ENCODE data around the gene NEMP1.
A peak's percentile ranks its signal among the peaks of the same experiment; 100 is the strongest.

NEMP1 gene

GRCh38 chr12:57095440-57095839, 16.8 kb upstream of the NEMP1 start:
- no peak overlapping the region for H3K27ac ChIP-seq (ENCODE audit: low read depth, low read length)
- H3K9ac ChIP-seq (ENCODE audit: low read depth, low read length), result no peak overlapping the region
- H3K9me3 ChIP-seq (ENCODE audit: control insufficient read depth, insufficient read depth, low read length), result no peaks in the 10 kb centered on the region
- H3K36me3 ChIP-seq (ENCODE audit: control insufficient read depth, insufficient read depth, low read length), result peaks cover 40% of the 10 kb centered on the region
- H3K4me3 ChIP-seq (ENCODE audit: low read depth, low read length), result no peak overlapping the region
- H3K27me3 ChIP-seq (ENCODE audit: control insufficient read depth, insufficient read depth, low read length), result no peaks in the 10 kb centered on the region
- peaks cover 12% of the 10 kb centered on the region for H3K4me1 ChIP-seq (ENCODE audit: control insufficient read depth, insufficient read depth, low read length)

GRCh38 chr12:57094208-57095160, 15.9 kb upstream of the NEMP1 start:
- Histone ChIP-seq H3K4me3 (ENCODE audit: low read depth, low read length) (peak overlapping the region; percentile 15; the same call in 1 of the 2 replicates), H3K9ac (ENCODE audit: low read depth, low read length) (no peak overlapping the region), H3K9me3 (ENCODE audit: control insufficient read depth, insufficient read depth, low read length) (no peaks in the 10 kb centered on the region), H3K27me3 (ENCODE audit: control insufficient read depth, insufficient read depth, low read length) (no peaks in the 10 kb centered on the region), H3K36me3 (ENCODE audit: control insufficient read depth, insufficient read depth, low read length) (peaks cover 40% of the 10 kb centered on the region), H3K4me1 (ENCODE audit: control insufficient read depth, insufficient read depth, low read length) (peaks cover 12% of the 10 kb centered on the region), H3K27ac (ENCODE audit: low read depth, low read length) (peak overlapping the region; percentile 73)

GRCh38 chr12:57093415-57094207, 15.0 kb upstream of the NEMP1 start:
- no peak overlapping the region for H3K4me3 ChIP-seq (ENCODE audit: low read depth, low read length)
- H3K9me3 ChIP-seq (ENCODE audit: control insufficient read depth, insufficient read depth, low read length), result no peaks in the 10 kb centered on the region
- peaks cover 40% of the 10 kb centered on the region for H3K36me3 ChIP-seq (ENCODE audit: control insufficient read depth, insufficient read depth, low read length)
- peak overlapping the region; percentile 73 for H3K27ac ChIP-seq (ENCODE audit: low read depth, low read length)
- no peaks in the 10 kb centered on the region for H3K27me3 ChIP-seq (ENCODE audit: control insufficient read depth, insufficient read depth, low read length)
- H3K4me1 ChIP-seq (ENCODE audit: control insufficient read depth, insufficient read depth, low read length), result peaks cover 12% of the 10 kb centered on the region
- no peak overlapping the region for H3K9ac ChIP-seq (ENCODE audit: low read depth, low read length)

GRCh38 chr12:57092876-57093414, 14.4 kb upstream of the NEMP1 start:
- H3K27ac ChIP-seq (ENCODE audit: low read depth, low read length), result peak overlapping the region; percentile 73
- H3K27me3 ChIP-seq (ENCODE audit: control insufficient read depth, insufficient read depth, low read length), result no peaks in the 10 kb centered on the region
- peaks cover 40% of the 10 kb centered on the region for H3K36me3 ChIP-seq (ENCODE audit: control insufficient read depth, insufficient read depth, low read length)
- H3K9ac ChIP-seq (ENCODE audit: low read depth, low read length), result no peak overlapping the region
- H3K4me3 ChIP-seq (ENCODE audit: low read depth, low read length), result no peak overlapping the region
- no peaks in the 10 kb centered on the region for H3K9me3 ChIP-seq (ENCODE audit: control insufficient read depth, insufficient read depth, low read length)
- peaks cover 12% of the 10 kb centered on the region for H3K4me1 ChIP-seq (ENCODE audit: control insufficient read depth, insufficient read depth, low read length)

DNA sequence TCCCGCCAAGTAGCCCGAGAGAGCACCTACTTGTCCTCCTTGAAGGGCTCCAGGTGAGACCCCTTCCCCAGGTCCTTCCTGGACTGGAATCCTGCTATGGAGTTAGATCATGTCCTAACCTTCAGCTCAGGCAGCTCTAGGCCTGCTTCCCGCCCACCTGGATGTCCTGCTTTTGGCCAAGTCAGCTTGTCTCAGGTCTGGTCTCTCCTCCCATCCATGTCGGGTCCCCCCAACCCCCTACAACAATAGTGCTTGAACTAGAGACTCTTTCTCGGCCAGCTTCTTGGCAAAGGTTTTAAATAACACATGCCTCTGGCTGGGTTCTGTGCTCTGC, 13.9 kb upstream of the NEMP1 start:
- Histone ChIP-seq H3K27ac (ENCODE audit: low read depth, low read length) (peak overlapping the region; percentile 32), H3K4me3 (ENCODE audit: low read depth, low read length) (no peak overlapping the region), H3K9me3 (ENCODE audit: control insufficient read depth, insufficient read depth, low read length) (no peaks in the 10 kb centered on the region), H3K27me3 (ENCODE audit: control insufficient read depth, insufficient read depth, low read length) (no peaks in the 10 kb centered on the region), H3K36me3 (ENCODE audit: control insufficient read depth, insufficient read depth, low read length) (peaks cover 40% of the 10 kb centered on the region), H3K9ac (ENCODE audit: low read depth, low read length) (no peak overlapping the region), H3K4me1 (ENCODE audit: control insufficient read depth, insufficient read depth, low read length) (peaks cover 12% of the 10 kb centered on the region)

DNA sequence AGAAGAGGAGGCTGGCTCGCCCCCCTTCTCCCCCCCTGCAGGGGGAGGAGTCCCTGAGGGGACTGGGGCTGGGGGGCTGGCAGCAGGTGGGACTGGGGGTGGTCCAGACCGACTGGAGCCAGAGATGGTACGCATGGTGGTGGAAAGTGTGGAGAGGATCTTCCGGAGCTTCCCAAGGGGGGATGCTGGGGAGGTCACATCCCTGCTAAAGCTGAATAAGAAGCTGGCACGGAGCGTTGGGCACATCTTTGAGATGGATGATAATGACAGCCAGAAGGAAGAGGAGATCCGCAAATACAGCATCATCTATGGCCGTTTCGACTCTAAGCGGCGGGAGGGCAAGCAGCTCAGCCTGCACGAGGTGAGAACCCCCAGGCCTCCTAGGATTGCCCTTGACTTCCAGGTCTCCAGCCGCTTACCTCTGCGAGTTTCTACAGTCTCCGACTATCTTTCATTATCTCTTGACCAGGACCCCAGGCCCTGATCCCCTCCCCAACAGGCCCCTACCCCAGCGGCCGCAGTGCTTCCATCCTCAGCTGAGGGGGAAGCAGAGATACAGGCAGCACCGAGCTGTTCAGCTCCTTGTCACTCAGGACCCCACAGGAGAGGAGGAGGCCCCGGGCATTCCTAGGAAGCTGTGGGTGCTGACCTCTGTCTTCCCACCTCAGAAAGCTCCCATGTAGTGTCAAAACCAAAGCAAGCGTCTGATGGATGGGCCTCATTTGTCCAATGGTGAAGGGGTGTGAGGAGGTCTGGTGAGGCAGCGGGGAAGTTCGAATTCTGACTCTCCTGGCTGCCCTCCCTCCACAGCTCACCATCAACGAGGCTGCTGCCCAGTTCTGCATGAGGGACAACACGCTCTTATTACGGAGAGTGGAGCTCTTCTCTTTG, 13.3 kb upstream of the NEMP1 start:
- H3K36me3 ChIP-seq (ENCODE audit: control insufficient read depth, insufficient read depth, low read length), result peaks cover 40% of the 10 kb centered on the region
- no peak overlapping the region for H3K4me3 ChIP-seq (ENCODE audit: low read depth, low read length)
- H3K9ac ChIP-seq (ENCODE audit: low read depth, low read length), result no peak overlapping the region
- H3K27ac ChIP-seq (ENCODE audit: low read depth, low read length), result no peak overlapping the region
- H3K27me3 ChIP-seq (ENCODE audit: control insufficient read depth, insufficient read depth, low read length), result no peaks in the 10 kb centered on the region
- peaks cover 12% of the 10 kb centered on the region for H3K4me1 ChIP-seq (ENCODE audit: control insufficient read depth, insufficient read depth, low read length)
- no peaks in the 10 kb centered on the region for H3K9me3 ChIP-seq (ENCODE audit: control insufficient read depth, insufficient read depth, low read length)

DNA sequence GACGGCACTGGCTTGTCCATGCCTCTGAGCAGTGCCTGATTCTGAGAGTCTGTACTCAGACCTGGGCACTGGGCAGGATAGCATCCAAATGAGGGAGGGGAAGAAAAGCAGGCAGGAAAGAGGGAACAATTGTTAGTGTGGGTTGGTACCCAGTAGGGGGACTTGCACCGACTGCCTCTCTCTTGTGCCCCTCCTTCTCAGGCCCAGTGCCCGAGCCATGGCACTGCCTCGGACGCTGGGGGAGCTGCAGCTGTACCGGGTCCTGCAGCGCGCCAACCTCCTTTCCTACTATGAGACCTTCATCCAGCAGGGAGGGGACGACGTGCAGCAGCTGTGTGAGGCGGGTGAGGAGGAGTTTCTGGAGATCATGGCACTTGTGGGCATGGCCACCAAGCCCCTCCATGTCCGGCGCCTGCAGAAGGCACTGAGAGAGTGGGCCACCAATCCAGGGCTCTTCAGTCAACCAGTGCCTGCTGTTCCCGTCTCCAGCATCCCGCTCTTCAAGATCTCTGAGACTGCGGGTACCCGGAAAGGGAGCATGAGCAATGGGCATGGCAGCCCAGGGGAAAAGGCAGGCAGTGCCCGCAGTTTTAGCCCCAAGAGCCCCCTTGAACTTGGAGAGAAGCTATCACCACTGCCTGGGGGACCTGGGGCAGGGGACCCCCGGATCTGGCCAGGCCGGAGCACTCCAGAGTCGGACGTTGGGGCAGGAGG, 12.5 kb upstream of the NEMP1 start:
- Histone ChIP-seq H3K4me1 (ENCODE audit: control insufficient read depth, insufficient read depth, low read length) (peaks cover 16% of the 10 kb centered on the region), H3K9ac (ENCODE audit: low read depth, low read length) (no peak overlapping the region), H3K27ac (ENCODE audit: low read depth, low read length) (no peak overlapping the region), H3K27me3 (ENCODE audit: control insufficient read depth, insufficient read depth, low read length) (no peaks in the 10 kb centered on the region), H3K4me3 (ENCODE audit: low read depth, low read length) (no peak overlapping the region), H3K36me3 (ENCODE audit: control insufficient read depth, insufficient read depth, low read length) (peaks cover 34% of the 10 kb centered on the region), H3K9me3 (ENCODE audit: control insufficient read depth, insufficient read depth, low read length) (no peaks in the 10 kb centered on the region)

DNA sequence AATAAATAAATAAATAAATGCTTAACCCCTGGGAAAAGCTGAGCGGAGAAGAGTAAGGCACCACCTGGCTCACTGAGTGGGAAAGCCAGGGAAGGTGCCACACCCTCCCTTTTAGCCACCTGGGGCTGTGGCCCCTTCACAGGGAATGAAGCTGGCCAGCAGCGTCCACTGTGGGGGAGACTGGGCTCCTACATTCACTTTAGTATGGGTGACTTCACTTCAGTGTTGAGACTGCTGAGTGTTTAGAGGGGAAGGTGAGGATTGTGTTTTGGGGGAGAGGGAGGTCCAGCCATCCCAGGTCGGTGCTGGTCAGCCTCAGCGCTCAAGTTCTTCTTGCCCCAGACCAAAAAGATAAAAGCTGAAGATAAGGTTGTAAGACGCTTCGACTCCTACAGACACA, 11.9 kb upstream of the NEMP1 start:
- Histone ChIP-seq H3K4me1 (ENCODE audit: control insufficient read depth, insufficient read depth, low read length) (peaks cover 22% of the 10 kb centered on the region), H3K36me3 (ENCODE audit: control insufficient read depth, insufficient read depth, low read length) (peaks cover 28% of the 10 kb centered on the region), H3K9me3 (ENCODE audit: control insufficient read depth, insufficient read depth, low read length) (no peaks in the 10 kb centered on the region), H3K27me3 (ENCODE audit: control insufficient read depth, insufficient read depth, low read length) (no peaks in the 10 kb centered on the region), H3K9ac (ENCODE audit: low read depth, low read length) (no peak overlapping the region), H3K4me3 (ENCODE audit: low read depth, low read length) (no peak overlapping the region), H3K27ac (ENCODE audit: low read depth, low read length) (no peak overlapping the region)

GRCh38 chr12:57089271-57090245, 11.0 kb upstream of the NEMP1 start:
- no peaks in the 10 kb centered on the region for H3K27me3 ChIP-seq (ENCODE audit: control insufficient read depth, insufficient read depth, low read length)
- no peaks in the 10 kb centered on the region for H3K9me3 ChIP-seq (ENCODE audit: control insufficient read depth, insufficient read depth, low read length)
- peak overlapping the region; percentile 81 for H3K27ac ChIP-seq (ENCODE audit: low read depth, low read length)
- H3K4me1 ChIP-seq (ENCODE audit: control insufficient read depth, insufficient read depth, low read length), result peaks cover 19% of the 10 kb centered on the region
- peak overlapping the region; percentile 89 for H3K4me3 ChIP-seq (ENCODE audit: low read depth, low read length)
- no peak overlapping the region; the same call in 1 of the 2 replicates for H3K9ac ChIP-seq (ENCODE audit: low read depth, low read length)
- peaks cover 18% of the 10 kb centered on the region for H3K36me3 ChIP-seq (ENCODE audit: control insufficient read depth, insufficient read depth, low read length)
